Smooth muscle cell (in vitro differentiated cells): ENCODE data around the gene NINL. TPM values are rescaled to one million over a fixed set of nuclear protein-coding genes. Genes with fewer than 3 reads are reported as not detected.

Source experiments
- DNase-seq: peaks from one replicate; lab custom pipeline; 2025; ENCODE audit not compliant: unreplicated experiment; lab: John Stamatoyannopoulos, UW
- H2AFZ ChIP-seq: fragments of 200-600 bp; sonication (generic); 2 replicates; pipeline ENCODE4 v1.6.0; 2016; ENCODE audit warnings: antibody characterized with exemption, low read depth, mild to moderate bottlenecking
- H3F3A ChIP-seq: fragments of 200-600 bp; sonication (generic); 2 replicates; pipeline ENCODE4 v1.6.0; 2017; ENCODE audit warnings: antibody characterized with exemption, low read depth
- H3K27ac ChIP-seq: fragments of 200-600 bp; sonication (generic); 2 replicates; pipeline ENCODE4 v1.5.1; 2016; ENCODE audit warnings: low read depth, mild to moderate bottlenecking
- H3K27me3 ChIP-seq: fragments of 200-600 bp; sonication (generic); 2 replicates; pipeline ENCODE4 v1.6.1; 2016; ENCODE audit warnings: low read depth, mild to moderate bottlenecking
- H3K36me3 ChIP-seq: fragments of 200-600 bp; sonication (generic); 2 replicates; pipeline ENCODE4 v1.5.1; 2016; ENCODE audit warnings: low read depth
- H3K4me1 ChIP-seq: fragments of 200-600 bp; sonication (generic); 2 replicates; pipeline ENCODE4 v1.5.1; 2016; ENCODE audit warnings: low read depth
- H3K4me2 ChIP-seq: fragments of 200-600 bp; sonication (generic); 2 replicates; pipeline ENCODE4 v1.6.0; 2016; ENCODE audit warnings: mild to moderate bottlenecking
- H3K4me3 ChIP-seq: fragments of 200-600 bp; sonication (generic); 2 replicates; pipeline ENCODE4 v1.5.1; 2016; ENCODE audit warnings: mild to moderate bottlenecking
- H3K79me2 ChIP-seq: fragments of 200-600 bp; sonication (generic); 2 replicates; pipeline ENCODE4 v1.6.0; 2016; ENCODE audit warnings: low read depth, mild to moderate bottlenecking
- H3K9ac ChIP-seq: fragments of 200-600 bp; sonication (generic); 2 replicates; pipeline ENCODE4 v1.6.0; 2016; ENCODE audit warnings: low read depth
- H3K9me3 ChIP-seq: fragments of 200-600 bp; sonication (generic); replicated peaks from 2 replicates; pipeline ENCODE4 v1.5.1; 2016; ENCODE audit warnings: low read depth
- H4K20me1 ChIP-seq: fragments of 200-600 bp; sonication (generic); 2 replicates; pipeline ENCODE4 v1.6.0; 2016; ENCODE audit warnings: low read depth
- WGBS: methylation state at CpG from one replicate; pipeline ENCODE4 v1.1.7; 2016; ENCODE audit warnings: low lambda C conversion rate; 5-methylcytosine and 5-hydroxymethylcytosine counted together
- polyA plus RNA-seq: library from polyadenylated mRNA; unstranded; fragments of >200 nt; fragmentation: Nextera tagmentation; extraction: Ambion mirVana; gene quantifications from 2 replicates; pipeline ENCODE4 v1.2.1, GENCODE V29; 2016
- total RNA-seq: library from RNA; depleted of rRNA; stranded (reverse); fragments of >200 nt; gene quantifications from 2 replicates; pipeline ENCODE4 v1.2.3, GENCODE V29; 2014
- TF ChIP-seq, protein P1 (sequence below): fragments of 200-600 bp; sonication (generic); IDR thresholded peaks from 2 replicates; pipeline ENCODE4 v1.5.1; 2017; ENCODE audit warnings: borderline replicate concordance, mild to moderate bottlenecking, antibody characterized with exemption; ENCODE audit not compliant: insufficient read depth, poor library complexity, severe bottlenecking

Gene NINL
- total and polyA plus RNA-seq, 2 experiments from 2014 or later, result 10.7 to 12.2 TPM

- Histone ChIP-seq H2AFZ (no peak overlapping the region), H3K27me3 (no peaks in the 10 kb centered on the region)
- DNase-seq, result no peak
These were observed 137.7 kb downstream of the NINL start for GRCh38 chr20:25447671-25448070.

DNA sequence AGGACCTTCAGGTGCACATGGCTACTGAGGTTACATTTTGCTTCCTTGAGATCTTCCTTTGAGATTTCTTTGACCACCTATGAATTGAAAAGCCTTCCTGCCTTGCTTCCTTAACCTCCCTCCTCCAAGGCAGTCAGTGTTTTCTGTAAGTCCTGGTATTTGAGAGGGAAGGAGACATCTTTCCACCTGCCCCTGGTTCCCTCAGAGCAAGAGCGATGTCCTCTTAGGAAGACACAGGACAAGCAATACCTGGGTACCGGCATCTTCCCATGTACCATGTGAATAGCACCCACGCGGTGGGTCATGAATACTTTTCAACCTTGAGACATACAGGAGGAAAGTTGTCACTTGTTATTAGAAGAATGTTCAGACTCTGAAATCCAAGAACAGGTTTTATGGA is 140.8 kb downstream of the NINL start:
- H3K79me2 ChIP-seq, result no peaks in the 10 kb centered on the region
- H3K27ac ChIP-seq, result no peak overlapping the region
- TF ChIP-seq, protein P1, sequence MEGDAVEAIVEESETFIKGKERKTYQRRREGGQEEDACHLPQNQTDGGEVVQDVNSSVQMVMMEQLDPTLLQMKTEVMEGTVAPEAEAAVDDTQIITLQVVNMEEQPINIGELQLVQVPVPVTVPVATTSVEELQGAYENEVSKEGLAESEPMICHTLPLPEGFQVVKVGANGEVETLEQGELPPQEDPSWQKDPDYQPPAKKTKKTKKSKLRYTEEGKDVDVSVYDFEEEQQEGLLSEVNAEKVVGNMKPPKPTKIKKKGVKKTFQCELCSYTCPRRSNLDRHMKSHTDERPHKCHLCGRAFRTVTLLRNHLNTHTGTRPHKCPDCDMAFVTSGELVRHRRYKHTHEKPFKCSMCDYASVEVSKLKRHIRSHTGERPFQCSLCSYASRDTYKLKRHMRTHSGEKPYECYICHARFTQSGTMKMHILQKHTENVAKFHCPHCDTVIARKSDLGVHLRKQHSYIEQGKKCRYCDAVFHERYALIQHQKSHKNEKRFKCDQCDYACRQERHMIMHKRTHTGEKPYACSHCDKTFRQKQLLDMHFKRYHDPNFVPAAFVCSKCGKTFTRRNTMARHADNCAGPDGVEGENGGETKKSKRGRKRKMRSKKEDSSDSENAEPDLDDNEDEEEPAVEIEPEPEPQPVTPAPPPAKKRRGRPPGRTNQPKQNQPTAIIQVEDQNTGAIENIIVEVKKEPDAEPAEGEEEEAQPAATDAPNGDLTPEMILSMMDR, result no peak
- no peaks in the 10 kb centered on the region for H3K36me3 ChIP-seq
- H3K9ac ChIP-seq, result no peak overlapping the region
- H3K4me2 ChIP-seq, result no peak overlapping the region
- H3K27me3 ChIP-seq, result no peaks in the 10 kb centered on the region
- 97% methylated on average over 4 of the region's 4 CpGs for WGBS
- no peak for DNase-seq
- H3K4me3 ChIP-seq, result no peak overlapping the region
- H3K4me1 ChIP-seq, result no peaks in the 10 kb centered on the region
- no peaks in the 10 kb centered on the region for H4K20me1 ChIP-seq
- no peak overlapping the region for H2AFZ ChIP-seq
- no peaks in the 10 kb centered on the region for H3F3A ChIP-seq
- peaks cover 2% of the 10 kb centered on the region for H3K9me3 ChIP-seq

More at GRCh38 chr20:25447671-25448070, 137.7 kb downstream of the NINL start:
- H4K20me1 ChIP-seq, result no peaks in the 10 kb centered on the region
- TF ChIP-seq, protein P1, result no peak
- H3K9ac ChIP-seq, result no peak overlapping the region
- WGBS, result 87% methylated on average over 6 of the region's 6 CpGs
- H3K4me3 ChIP-seq, result no peak overlapping the region
- H3K36me3 ChIP-seq, result no peaks in the 10 kb centered on the region
- peaks cover 2% of the 10 kb centered on the region for H3K9me3 ChIP-seq
- H3K27ac ChIP-seq, result no peak overlapping the region
- H3F3A ChIP-seq, result no peaks in the 10 kb centered on the region
- H3K79me2 ChIP-seq, result no peaks in the 10 kb centered on the region
- H3K4me2 ChIP-seq, result no peak overlapping the region
- no peaks in the 10 kb centered on the region for H3K4me1 ChIP-seq

DNA sequence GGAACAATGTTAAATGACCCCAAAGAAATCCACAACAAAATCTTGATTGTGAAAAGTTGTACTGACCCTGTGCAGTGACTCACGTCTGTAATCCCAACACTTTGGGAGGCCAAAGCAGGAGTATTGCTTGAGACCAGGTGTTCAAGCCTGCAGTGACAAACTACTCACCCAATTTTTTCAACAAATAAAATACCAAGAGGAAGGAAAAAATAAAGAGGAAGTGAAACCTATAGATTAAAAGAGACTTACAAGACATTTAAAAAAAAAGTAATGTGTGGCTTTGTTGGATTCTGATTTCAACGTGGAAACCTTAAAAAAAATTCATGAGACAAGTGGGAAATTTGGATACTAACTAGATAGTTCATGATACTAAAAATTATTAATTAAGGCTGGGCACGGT is 146.0 kb downstream of the NINL start:
- H4K20me1 ChIP-seq, result no peaks in the 10 kb centered on the region
- TF ChIP-seq, protein P1, result no peak
- peaks cover 10% of the 10 kb centered on the region for H3K4me1 ChIP-seq
- 97% methylated on average over 3 of the region's 3 CpGs for WGBS
- H3K79me2 ChIP-seq, result no peaks in the 10 kb centered on the region
- no peak overlapping the region for H3K4me3 ChIP-seq
- no peaks in the 10 kb centered on the region for H3F3A ChIP-seq
- H3K27ac ChIP-seq, result no peak overlapping the region
- DNase-seq, result no peak
- no peak overlapping the region for H3K9ac ChIP-seq
- no peaks in the 10 kb centered on the region for H3K36me3 ChIP-seq
- H3K4me2 ChIP-seq, result no peak overlapping the region
- H3K9me3 ChIP-seq, result no peaks in the 10 kb centered on the region
- no peak overlapping the region for H2AFZ ChIP-seq
- H3K27me3 ChIP-seq, result no peaks in the 10 kb centered on the region

GRCh38 chr20:25437153-25437581 is 148.2 kb downstream of the NINL start:
- Histone ChIP-seq H3K4me3 (no peak overlapping the region), H2AFZ (no peak overlapping the region), H3K9ac (no peak overlapping the region), H3F3A (no peaks in the 10 kb centered on the region), H3K79me2 (no peaks in the 10 kb centered on the region), H3K27ac (peak overlapping the region; percentile 57), H3K27me3 (no peaks in the 10 kb centered on the region), H3K4me1 (peaks cover 10% of the 10 kb centered on the region), H3K36me3 (no peaks in the 10 kb centered on the region), H3K9me3 (no peaks in the 10 kb centered on the region), H3K4me2 (no peak overlapping the region), H4K20me1 (no peaks in the 10 kb centered on the region)
- DNase-seq, result no peak
- WGBS, result 37% methylated on average over 4 of the region's 4 CpGs
- TF ChIP-seq, protein P1, result no peak
